Left ventricle myocardium inferior (tissue), 1 donor: ENCODE results near the gene RBM47. TPM values are rescaled to one million over a fixed set of nuclear protein-coding genes. Genes with fewer than 3 reads are reported as not detected.

Experiments
- DNase-seq: peaks from one replicate; pipeline ENCODE4 v3.0.0-alpha.2; 2020
- H3K27ac ChIP-seq: fragments of 200-600 bp; replicated peaks from 2 replicates; pipeline ENCODE4 v1.8.0; 2021
- H3K27me3 ChIP-seq: fragments of 200-600 bp; 2 replicates; pipeline ENCODE4 v1.8.0; 2021; ENCODE audit warnings: low read depth
- H3K36me3 ChIP-seq: fragments of 200-600 bp; 2 replicates; pipeline ENCODE4 v1.8.0; 2021
- H3K4me1 ChIP-seq: fragments of 200-600 bp; 2 replicates; pipeline ENCODE4 v1.8.0; 2021
- H3K4me3 ChIP-seq: fragments of 200-600 bp; 2 replicates; pipeline ENCODE4 v1.8.0; 2021; ENCODE audit warnings: mild to moderate bottlenecking, moderate library complexity
- H3K9me3 ChIP-seq: fragments of 200-600 bp; replicated peaks from 2 replicates; pipeline ENCODE4 v1.8.0; 2021
- intact Hi-C: fragments of 100-400 bp; cut with micrococcal nuclease; formaldehyde crosslinking; loops from one replicate; pipeline ENCODE4 v1.11.0; 2022
- total RNA-seq: library from RNA; stranded (reverse); fragmentation: NEBNext Ultra II Directional; extraction: Animal tissue kit (Norgen Biotek cat#: 25700); gene quantifications from one replicate; pipeline ENCODE4 v1.2.1, GENCODE V29; 2021
- TF ChIP-seq, protein P1 (sequence below): fragments of 200-600 bp; IDR thresholded peaks from 2 replicates; pipeline ENCODE4 v1.8.0; 2021; ENCODE audit warnings: antibody characterized with exemption, mild to moderate bottlenecking, borderline replicate concordance
- donor health status: DM: no; HTN: yes; CAD: no; lungs with severe emphysema.

The RBM47 gene
- total RNA-seq, 1 donor from 2014 or later: 2.7 TPM

DNA sequence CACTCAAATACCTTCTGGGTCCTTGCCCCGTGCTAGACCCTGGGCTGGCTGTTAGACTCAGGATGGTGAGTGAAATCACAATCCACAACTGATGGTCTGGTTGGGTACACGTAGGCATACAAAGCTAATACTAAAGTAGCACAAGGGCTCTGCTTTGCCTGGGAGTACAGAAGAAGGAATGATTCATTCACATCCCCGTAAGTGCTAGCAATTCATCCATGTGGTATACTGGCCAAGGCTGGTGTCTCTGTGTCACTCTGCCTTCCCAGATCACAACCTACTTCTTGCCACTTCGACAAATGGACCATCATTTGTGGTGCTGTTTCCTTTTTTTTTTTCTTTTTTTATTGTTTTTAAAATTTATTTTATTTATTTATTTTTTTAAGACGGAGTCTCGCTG, 19.7 kb upstream of the RBM47 start:
- intact Hi-C loops: no loop called here
- H3K4me3 ChIP-seq: no peak overlapping the region
- no peak for DNase-seq
- H3K9me3 ChIP-seq: no peaks in the 10 kb centered on the region
- no peaks in the 10 kb centered on the region for H3K36me3 ChIP-seq
- H3K4me1 ChIP-seq: no peaks in the 10 kb centered on the region
- peaks cover 15% of the 10 kb centered on the region for H3K27me3 ChIP-seq
- TF ChIP-seq, protein P1, sequence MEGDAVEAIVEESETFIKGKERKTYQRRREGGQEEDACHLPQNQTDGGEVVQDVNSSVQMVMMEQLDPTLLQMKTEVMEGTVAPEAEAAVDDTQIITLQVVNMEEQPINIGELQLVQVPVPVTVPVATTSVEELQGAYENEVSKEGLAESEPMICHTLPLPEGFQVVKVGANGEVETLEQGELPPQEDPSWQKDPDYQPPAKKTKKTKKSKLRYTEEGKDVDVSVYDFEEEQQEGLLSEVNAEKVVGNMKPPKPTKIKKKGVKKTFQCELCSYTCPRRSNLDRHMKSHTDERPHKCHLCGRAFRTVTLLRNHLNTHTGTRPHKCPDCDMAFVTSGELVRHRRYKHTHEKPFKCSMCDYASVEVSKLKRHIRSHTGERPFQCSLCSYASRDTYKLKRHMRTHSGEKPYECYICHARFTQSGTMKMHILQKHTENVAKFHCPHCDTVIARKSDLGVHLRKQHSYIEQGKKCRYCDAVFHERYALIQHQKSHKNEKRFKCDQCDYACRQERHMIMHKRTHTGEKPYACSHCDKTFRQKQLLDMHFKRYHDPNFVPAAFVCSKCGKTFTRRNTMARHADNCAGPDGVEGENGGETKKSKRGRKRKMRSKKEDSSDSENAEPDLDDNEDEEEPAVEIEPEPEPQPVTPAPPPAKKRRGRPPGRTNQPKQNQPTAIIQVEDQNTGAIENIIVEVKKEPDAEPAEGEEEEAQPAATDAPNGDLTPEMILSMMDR: no peak
- no peak overlapping the region for H3K27ac ChIP-seq

DNA sequence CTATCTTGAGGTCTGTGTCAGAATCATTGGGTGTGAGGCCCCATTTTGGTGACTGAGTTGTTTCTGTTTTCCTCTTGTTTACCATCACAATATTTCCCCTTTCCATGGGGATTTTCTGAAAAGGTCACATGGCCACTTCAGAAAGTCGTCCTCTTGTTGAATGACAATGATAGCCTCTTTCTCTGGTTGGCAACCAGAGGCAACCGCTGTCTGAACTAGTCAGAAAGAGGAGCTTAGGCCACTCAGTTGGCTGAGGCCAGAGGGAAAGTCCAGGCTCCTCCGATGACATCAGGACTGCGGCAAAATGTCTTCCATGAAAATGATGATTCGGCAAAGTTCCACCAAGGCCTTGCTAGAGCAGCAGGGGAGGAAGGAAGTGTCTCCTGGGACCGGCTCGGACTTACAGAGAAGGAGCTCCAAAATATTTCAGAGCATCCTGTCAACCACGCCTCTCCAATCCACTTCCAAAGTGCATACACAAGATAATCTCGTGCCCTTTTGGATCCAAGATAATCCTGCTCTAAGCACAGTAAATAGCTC, 19.1 kb upstream of the RBM47 start:
- TF ChIP-seq, protein P1: no peak
- Histone ChIP-seq H3K4me1 (no peaks in the 10 kb centered on the region), H3K36me3 (no peaks in the 10 kb centered on the region), H3K27me3 (peaks cover 15% of the 10 kb centered on the region), H3K9me3 (no peaks in the 10 kb centered on the region), H3K27ac (no peak overlapping the region), H3K4me3 (no peak overlapping the region)
- peak; percentile 17 for DNase-seq
- intact Hi-C loops: no loop called here

DNA sequence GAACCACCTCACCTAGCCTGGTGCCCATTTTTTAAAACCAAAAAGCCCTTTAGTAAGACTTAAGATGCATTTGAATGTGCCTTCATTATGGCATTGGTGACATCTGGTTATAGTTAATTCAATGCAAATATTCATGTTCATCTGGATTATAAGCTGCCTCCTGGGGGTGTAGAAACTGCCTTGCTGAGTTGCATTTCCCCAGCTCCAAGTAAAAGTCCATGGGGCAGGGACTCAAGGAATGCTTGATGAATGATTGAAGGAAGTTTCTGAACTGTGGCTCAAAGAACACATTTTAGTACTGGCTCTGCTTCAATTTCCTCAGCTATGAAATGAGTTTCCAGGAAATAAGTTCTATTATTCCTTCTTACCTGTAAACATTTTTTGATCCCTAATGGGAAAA, 18.5 kb upstream of the RBM47 start:
- intact Hi-C loops: no loop called here
- no peak overlapping the region for H3K4me3 ChIP-seq
- peaks cover 15% of the 10 kb centered on the region for H3K27me3 ChIP-seq
- no peak for DNase-seq
- H3K9me3 ChIP-seq: no peaks in the 10 kb centered on the region
- H3K27ac ChIP-seq: no peak overlapping the region
- TF ChIP-seq, protein P1: no peak
- H3K4me1 ChIP-seq: no peaks in the 10 kb centered on the region
- H3K36me3 ChIP-seq: no peaks in the 10 kb centered on the region

GRCh38 chr4:40645586-40645985, 15.9 kb upstream of the RBM47 start:
- intact Hi-C loops: no loop called here
- Histone ChIP-seq H3K4me1 (no peaks in the 10 kb centered on the region), H3K27ac (no peak overlapping the region), H3K4me3 (no peak overlapping the region), H3K36me3 (no peaks in the 10 kb centered on the region), H3K27me3 (peaks cover 13% of the 10 kb centered on the region), H3K9me3 (no peaks in the 10 kb centered on the region)
- TF ChIP-seq, protein P1: no peak
- DNase-seq: no peak

- intact Hi-C loops: no loop called here
- no peaks in the 10 kb centered on the region for H3K9me3 ChIP-seq
- H3K36me3 ChIP-seq: no peaks in the 10 kb centered on the region
- H3K27ac ChIP-seq: no peak overlapping the region
- H3K27me3 ChIP-seq: peaks cover 32% of the 10 kb centered on the region
- no peak for DNase-seq
- TF ChIP-seq, protein P1: no peak
- H3K4me1 ChIP-seq: peaks cover 12% of the 10 kb centered on the region
- H3K4me3 ChIP-seq: no peak overlapping the region
Measured at GRCh38 chr4:40632080-40632479, 2.4 kb upstream of the RBM47 start.
